HL-60 (cell line): ENCODE measurements around the gene SLC12A3.

ENCODE experiments used
- DNase-seq, 2 experiments: peaks; one replicate each; pipeline ENCODE4 v3.0.0-alpha.2; 2010 to 2020; ENCODE audit warnings: low read depth in 1 of 2, low spot score in 1 of 2
- H3K27ac ChIP-seq: fragments of 250-450 bp; sonication (Bioruptor Pico); replicated peaks from 2 replicates; pipeline ENCODE4 v1.5.1; 2020; ENCODE audit warnings: mild to moderate bottlenecking, moderate library complexity
- H3K27me3 ChIP-seq: fragments of 250-450 bp; sonication (Bioruptor Pico); 2 replicates; pipeline ENCODE4 v1.5.1; 2021; ENCODE audit warnings: mild to moderate bottlenecking, moderate library complexity; ENCODE audit not compliant: insufficient read depth, poor library complexity, severe bottlenecking
- H3K4me3 ChIP-seq: replicated peaks from 2 replicates; pipeline ENCODE4 v1.5.1; 2011; ENCODE audit warnings: mild to moderate bottlenecking, control low read depth, low read length; ENCODE audit not compliant: insufficient read depth
- CTCF ChIP-seq: IDR thresholded peaks from one replicate; pipeline ENCODE4 v1.5.1; 2011; ENCODE audit warnings: low read length, control low read depth, inconsistent platforms; ENCODE audit not compliant: insufficient read depth
- GABPA ChIP-seq: IDR thresholded peaks from 2 replicates; pipeline ENCODE4 v1.6.1; 2012; ENCODE audit warnings: low read depth
- POLR2AphosphoS5 ChIP-seq: IDR thresholded peaks from 2 replicates; pipeline ENCODE4 v1.6.1; 2012; ENCODE audit warnings: low read depth
- REST ChIP-seq: IDR thresholded peaks from 2 replicates; pipeline ENCODE4 v1.6.1; 2012; ENCODE audit warnings: low read depth; ENCODE audit not compliant: insufficient replicate concordance
- SPI1 ChIP-seq: IDR thresholded peaks from 2 replicates; pipeline ENCODE4 v1.6.1; 2012; ENCODE audit warnings: low read depth, mild to moderate bottlenecking, borderline replicate concordance

The SLC12A3 gene

GRCh38 chr16:56923481-56924091 lies 58.6 kb downstream of the SLC12A3 start:
- TF ChIP-seq POLR2AphosphoS5 (no peak), GABPA (no peak), SPI1 (no peak), REST (no peak), CTCF (no peak)
- Histone ChIP-seq H3K4me3 (no peak overlapping the region), H3K27ac (no peak overlapping the region), H3K27me3 (peaks cover 2% of the 10 kb centered on the region)
- DNase-seq, result no peak

GRCh38 chr16:56927471-56927870 lies 62.5 kb downstream of the SLC12A3 start:
- DNase-seq, result no peak
- TF ChIP-seq SPI1 (no peak), GABPA (no peak), POLR2AphosphoS5 (no peak), REST (no peak), CTCF (no peak)
- H3K27me3 ChIP-seq, result no peaks in the 10 kb centered on the region
- H3K27ac ChIP-seq, result no peak overlapping the region
- H3K4me3 ChIP-seq, result no peak overlapping the region

- DNase-seq, result peak in 1 of 2 experiments; percentile 8
Measured at GRCh38 chr16:56929639-56930038, 64.6 kb downstream of the SLC12A3 start.

More at GRCh38 chr16:56929639-56930038, 64.6 kb downstream of the SLC12A3 start:
- TF ChIP-seq CTCF (no peak), GABPA (no peak), REST (no peak), SPI1 (no peak), POLR2AphosphoS5 (no peak)
- H3K4me3 ChIP-seq, result no peak overlapping the region
- H3K27me3 ChIP-seq, result no peaks in the 10 kb centered on the region
- no peak overlapping the region for H3K27ac ChIP-seq
